Measurements from ENCODE around the gene MLH1.
"Not testable (repeated sequence)": the region's sequence is repeated elsewhere in the genome, so short reads cannot be mapped to it uniquely, and the experiment has no call there.

MLH1 gene

GRCh38 chr3:37040231-37040630, 46.9 kb downstream of the MLH1 start:
- in situ Hi-C loops (cut with MboI; ENCODE audit: low pct_unique_long_range_greater_than_20kb, low sequenced_read_pairs, unreplicated experiment): no loop called here
- no peak for TF ChIP-seq CTCF (IDR thresholded peaks at IDR 0.05; ENCODE audit: extremely low read depth, insufficient read depth, missing control alignments)
- no peak for DNase-seq (ENCODE audit: low spot score)

- TF ChIP-seq CTCF (IDR thresholded peaks at IDR 0.05; ENCODE audit: extremely low read depth, insufficient read depth, missing control alignments): no peak
- no peak for DNase-seq (ENCODE audit: low spot score)
- in situ Hi-C loops (cut with MboI; ENCODE audit: low pct_unique_long_range_greater_than_20kb, low sequenced_read_pairs, unreplicated experiment): no loop called here
Measured at GRCh38 chr3:37041546-37042195, 48.4 kb downstream of the MLH1 start.

- DNase-seq (ENCODE audit: low spot score); in situ Hi-C loops (cut with MboI; ENCODE audit: low pct_unique_long_range_greater_than_20kb, low sequenced_read_pairs, unreplicated experiment): not testable (repeated sequence)
Measured at GRCh38 chr3:37042712-37043111, 49.4 kb downstream of the MLH1 start.

GRCh38 chr3:37050282-37050681, 57.0 kb downstream of the MLH1 start:
- DNase-seq (ENCODE audit: low spot score): no peak
- in situ Hi-C loops (cut with MboI; ENCODE audit: low pct_unique_long_range_greater_than_20kb, low sequenced_read_pairs, unreplicated experiment): no loop called here

GRCh38 chr3:37052860-37053259, 59.5 kb downstream of the MLH1 start:
- no peak for TF ChIP-seq CTCF (IDR thresholded peaks at IDR 0.05; ENCODE audit: extremely low read depth, insufficient read depth, missing control alignments)
- DNase-seq (ENCODE audit: low spot score): no peak
- in situ Hi-C loops (cut with MboI; ENCODE audit: low pct_unique_long_range_greater_than_20kb, low sequenced_read_pairs, unreplicated experiment): no loop called here

More at GRCh38 chr3:37050282-37050681, 57.0 kb downstream of the MLH1 start:
- TF ChIP-seq CTCF (IDR thresholded peaks at IDR 0.05; ENCODE audit: extremely low read depth, insufficient read depth, missing control alignments): no peak

GRCh38 chr3:37053337-37053736, 60.0 kb downstream of the MLH1 start:
- no peak for DNase-seq (ENCODE audit: low spot score)
- no peak for TF ChIP-seq CTCF (IDR thresholded peaks at IDR 0.05; ENCODE audit: extremely low read depth, insufficient read depth, missing control alignments)
- in situ Hi-C loops (cut with MboI; ENCODE audit: low pct_unique_long_range_greater_than_20kb, low sequenced_read_pairs, unreplicated experiment): no loop called here

GRCh38 chr3:37053753-37054152, 60.4 kb downstream of the MLH1 start:
- in situ Hi-C loops (cut with MboI; ENCODE audit: low pct_unique_long_range_greater_than_20kb, low sequenced_read_pairs, unreplicated experiment): no loop called here
- TF ChIP-seq CTCF (IDR thresholded peaks at IDR 0.05; ENCODE audit: extremely low read depth, insufficient read depth, missing control alignments): no peak
- no peak for DNase-seq (ENCODE audit: low spot score)
